Islet of Langerhans (tissue), 1 donor: ENCODE results near the gene ZMYND8.
"Not testable (repeated sequence)": the region's sequence is repeated elsewhere in the genome, so short reads cannot be mapped to it uniquely, and the experiment has no call there.

Experiments
- FAIRE-seq: peaks from one replicate; lab custom pipeline; 2011; peaks lifted over from hg19 to GRCh38; lab: Jason Lieb, UNC

The ZMYND8 gene

GRCh38 chr20:47284373-47284772, 72.1 kb downstream of the ZMYND8 start:
- no peak for FAIRE-seq

GRCh38 chr20:47283411-47283810, 73.1 kb downstream of the ZMYND8 start:
- no peak for FAIRE-seq

GRCh38 chr20:47282864-47283263, 73.6 kb downstream of the ZMYND8 start:
- no peak for FAIRE-seq

GRCh38 chr20:47281376-47281775, 75.1 kb downstream of the ZMYND8 start:
- FAIRE-seq, result no peak

GRCh38 chr20:47280668-47281067, 75.8 kb downstream of the ZMYND8 start:
- no peak for FAIRE-seq

GRCh38 chr20:47280228-47280627, 76.3 kb downstream of the ZMYND8 start:
- FAIRE-seq, result no peak

DNA sequence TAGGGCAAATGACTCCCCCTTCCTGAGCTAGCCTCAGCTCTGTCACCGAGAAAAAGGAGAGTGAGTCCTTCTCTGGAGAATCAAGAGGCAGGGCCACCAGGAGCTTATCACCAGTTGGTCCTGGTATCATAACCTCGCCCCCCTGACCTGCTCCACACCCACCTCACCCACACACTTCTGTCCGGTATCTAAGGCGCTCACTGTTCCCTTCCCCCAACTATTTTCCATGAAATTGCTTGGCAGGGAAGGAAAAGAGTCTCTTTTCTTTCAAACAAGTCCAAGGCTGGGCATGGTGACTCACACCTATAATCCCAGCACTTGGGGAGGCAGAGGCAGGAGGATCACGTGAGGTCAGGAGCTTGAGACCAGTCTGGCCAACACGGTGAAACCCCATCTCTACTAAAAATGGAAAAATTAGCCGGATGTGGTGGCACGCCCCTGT, 77.6 kb downstream of the ZMYND8 start:
- no peak for FAIRE-seq

DNA sequence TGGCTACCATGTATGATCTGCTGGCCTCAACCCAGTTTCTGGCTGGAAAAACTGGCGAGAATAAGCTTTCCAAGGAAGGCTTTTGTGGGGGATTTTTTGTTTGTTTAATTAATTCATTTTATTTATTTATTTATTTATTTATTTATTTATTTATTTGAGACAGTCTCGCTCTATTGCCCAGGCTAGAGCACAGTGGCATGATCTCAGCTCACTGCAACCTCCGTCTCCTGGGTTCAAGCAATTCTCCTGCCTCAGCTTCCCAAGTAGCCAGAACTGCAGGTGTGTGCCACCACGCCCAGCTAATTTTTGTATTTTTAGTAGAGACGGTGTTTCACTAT, 79.0 kb downstream of the ZMYND8 start:
- FAIRE-seq, result not testable (repeated sequence)

- no peak for FAIRE-seq
Measured at GRCh38 chr20:47276851-47277534, 79.5 kb downstream of the ZMYND8 start.

DNA sequence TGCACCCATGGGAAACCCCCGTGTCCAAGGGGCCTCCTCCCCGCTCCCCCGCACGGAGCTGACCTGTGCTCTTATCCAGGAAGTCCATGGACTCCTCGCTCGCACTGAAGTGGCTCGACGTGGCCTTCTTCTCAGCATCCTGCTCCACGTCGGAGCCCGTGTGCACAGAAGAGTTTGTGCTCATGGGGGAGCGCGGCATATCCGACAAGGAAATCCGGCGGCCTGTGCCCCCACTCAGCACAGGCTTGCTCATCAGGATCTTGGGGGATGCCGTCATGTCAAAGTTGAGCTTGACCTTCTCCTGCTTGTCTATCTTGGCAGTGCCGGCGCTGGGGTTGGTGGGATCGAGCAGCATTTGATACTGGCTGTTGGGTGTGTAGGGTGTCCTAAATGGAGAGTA, 80.2 kb downstream of the ZMYND8 start:
- no peak for FAIRE-seq

DNA sequence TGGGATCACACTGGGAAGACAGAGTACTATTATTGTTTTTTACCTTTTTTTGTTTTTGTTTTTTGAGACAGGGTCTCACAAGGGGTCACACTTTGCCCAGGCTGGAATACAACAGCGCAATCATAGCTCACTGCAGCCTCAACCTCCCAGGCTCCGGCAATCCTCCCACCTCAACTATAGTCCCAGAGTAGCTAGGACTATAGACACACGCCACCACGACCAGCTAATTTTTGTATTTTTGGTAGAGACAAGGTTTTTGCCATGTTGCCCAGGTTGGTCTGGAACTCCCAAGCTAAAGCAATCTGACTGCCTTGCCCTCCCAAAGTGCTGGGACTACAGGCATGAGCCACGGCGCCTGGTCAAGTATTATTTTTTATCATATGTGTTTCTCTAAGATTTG, 81.0 kb downstream of the ZMYND8 start:
- FAIRE-seq, result no peak

GRCh38 chr20:47274401-47275108, 81.9 kb downstream of the ZMYND8 start:
- peak; percentile 47 for FAIRE-seq

GRCh38 chr20:47273591-47274235, 82.8 kb downstream of the ZMYND8 start:
- FAIRE-seq, result no peak

DNA sequence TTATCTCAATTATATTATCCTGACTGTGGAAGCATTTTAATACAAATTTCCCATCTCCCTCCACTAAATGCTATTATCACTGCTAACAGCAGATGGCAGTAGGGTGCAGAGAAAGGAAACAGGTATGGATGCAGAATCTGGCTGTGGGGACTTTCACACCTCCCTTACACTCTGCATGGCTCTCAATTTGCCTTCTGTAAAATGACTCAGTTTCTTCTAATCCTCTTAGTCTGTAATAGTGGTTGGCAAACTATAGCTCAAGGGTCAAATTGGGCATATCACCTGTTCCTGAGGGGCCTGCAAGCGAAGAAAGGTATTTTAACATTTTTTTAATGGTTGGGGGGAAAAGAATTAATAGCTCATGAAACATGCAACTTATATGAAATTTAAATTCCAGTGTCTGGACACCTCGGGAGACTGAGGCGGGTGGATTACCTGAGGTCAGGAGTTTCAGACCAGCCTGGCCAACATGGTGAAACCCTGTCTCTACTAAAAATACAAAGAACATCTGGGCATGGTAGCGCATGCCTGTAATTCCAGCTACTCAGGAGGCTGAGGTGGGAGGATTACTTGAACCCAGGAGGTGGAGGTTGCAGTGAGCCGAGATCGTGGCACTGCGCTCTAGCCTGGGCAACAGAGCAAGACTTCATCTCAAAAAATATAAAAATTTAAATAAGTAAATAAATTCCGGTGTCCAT, 83.5 kb downstream of the ZMYND8 start:
- FAIRE-seq, result peak; percentile 30

- no peak for FAIRE-seq
Measured at GRCh38 chr20:47271046-47271615, 85.4 kb downstream of the ZMYND8 start.

GRCh38 chr20:47269309-47270165, 87.0 kb downstream of the ZMYND8 start:
- FAIRE-seq, result no peak

GRCh38 chr20:47267621-47268020, 88.9 kb downstream of the ZMYND8 start:
- FAIRE-seq, result no peak

GRCh38 chr20:47266847-47267515, 89.5 kb downstream of the ZMYND8 start:
- no peak for FAIRE-seq

DNA sequence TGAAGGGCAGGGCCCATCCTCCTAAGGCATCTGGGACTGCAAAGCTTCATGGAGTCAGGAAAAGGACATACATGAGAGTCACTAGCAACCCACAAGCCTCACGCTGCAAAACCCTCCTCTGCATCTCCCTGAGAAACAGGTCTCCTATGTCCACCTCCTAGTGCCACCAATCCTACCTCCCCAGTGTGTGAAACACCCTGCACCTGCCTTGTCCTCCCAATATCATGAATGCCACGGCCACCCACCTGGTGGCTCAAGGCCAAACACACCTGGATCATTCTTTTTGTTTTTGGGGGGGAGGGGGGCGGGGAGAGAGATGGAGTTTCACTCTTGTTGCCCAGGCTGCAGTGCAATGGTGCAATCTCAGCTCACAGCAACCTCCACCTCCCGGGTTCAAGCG, 90.5 kb downstream of the ZMYND8 start:
- no peak for FAIRE-seq

GRCh38 chr20:47265214-47265613, 91.3 kb downstream of the ZMYND8 start:
- FAIRE-seq, result no peak
